Upper lobe of left lung (tissue), 4 donors: ENCODE measurements around the gene RCSD1.

Experiments
- EP300 ChIP-seq, 4 donors: sonication (generic); formaldehyde crosslinking; IDR thresholded peaks; one replicate each; pipeline ENCODE4 v1.5.1; 2017; ENCODE audit warnings: antibody characterized with exemption in 4 of 4, control low read depth in 2 of 4
- POLR2AphosphoS5 ChIP-seq, 2 donors: sonication (generic); formaldehyde crosslinking; IDR thresholded peaks; one replicate each; pipeline ENCODE4 v1.5.1; 2017; ENCODE audit warnings: antibody characterized with exemption in 2 of 2
- TF ChIP-seq, protein P1 (sequence below), 6 experiments: fragments of 450-650 bp in 4 of 6; fragments of 200-600 bp in 2 of 6; sonication (generic) in 2 of 6; IDR thresholded peaks; one replicate each; pipeline ENCODE4 v1.5.1; 2016 to 2019; ENCODE audit warnings: antibody characterized with exemption in 6 of 6

DNA sequence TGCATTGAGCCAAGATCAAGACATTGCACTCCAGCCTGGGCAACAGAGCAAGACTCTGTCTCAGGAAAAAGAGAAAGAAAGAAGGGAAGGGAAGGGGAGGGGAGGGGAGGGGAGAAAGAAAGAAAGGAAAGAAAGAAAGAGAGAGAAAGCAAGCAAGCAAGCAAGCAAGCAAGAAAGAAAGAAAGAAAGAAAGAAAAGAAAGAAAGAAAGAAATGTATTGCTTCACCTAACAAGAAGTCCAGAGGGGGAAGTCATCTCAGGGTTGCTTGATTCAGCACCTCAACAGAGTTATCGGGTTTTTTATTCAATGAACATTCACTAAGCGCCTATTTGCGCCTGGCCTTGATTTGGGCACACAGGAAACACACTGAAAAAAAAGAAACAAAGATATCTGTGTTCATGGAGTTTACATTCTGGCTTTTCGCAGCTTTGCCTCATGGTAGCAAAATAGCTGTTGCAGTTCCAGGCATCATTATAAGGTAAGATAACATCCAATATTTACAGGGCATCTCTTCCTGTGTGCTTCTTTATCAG is 8.2 kb upstream of the RCSD1 start:
- TF ChIP-seq EP300 (IDR thresholded peaks at IDR 0.05) (no peak), POLR2AphosphoS5 (IDR thresholded peaks at IDR 0.05) (no peak)
- TF ChIP-seq, protein P1, sequence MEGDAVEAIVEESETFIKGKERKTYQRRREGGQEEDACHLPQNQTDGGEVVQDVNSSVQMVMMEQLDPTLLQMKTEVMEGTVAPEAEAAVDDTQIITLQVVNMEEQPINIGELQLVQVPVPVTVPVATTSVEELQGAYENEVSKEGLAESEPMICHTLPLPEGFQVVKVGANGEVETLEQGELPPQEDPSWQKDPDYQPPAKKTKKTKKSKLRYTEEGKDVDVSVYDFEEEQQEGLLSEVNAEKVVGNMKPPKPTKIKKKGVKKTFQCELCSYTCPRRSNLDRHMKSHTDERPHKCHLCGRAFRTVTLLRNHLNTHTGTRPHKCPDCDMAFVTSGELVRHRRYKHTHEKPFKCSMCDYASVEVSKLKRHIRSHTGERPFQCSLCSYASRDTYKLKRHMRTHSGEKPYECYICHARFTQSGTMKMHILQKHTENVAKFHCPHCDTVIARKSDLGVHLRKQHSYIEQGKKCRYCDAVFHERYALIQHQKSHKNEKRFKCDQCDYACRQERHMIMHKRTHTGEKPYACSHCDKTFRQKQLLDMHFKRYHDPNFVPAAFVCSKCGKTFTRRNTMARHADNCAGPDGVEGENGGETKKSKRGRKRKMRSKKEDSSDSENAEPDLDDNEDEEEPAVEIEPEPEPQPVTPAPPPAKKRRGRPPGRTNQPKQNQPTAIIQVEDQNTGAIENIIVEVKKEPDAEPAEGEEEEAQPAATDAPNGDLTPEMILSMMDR (IDR thresholded peaks at IDR 0.05): no peak
